Stimulated activated naive CD8-positive, alpha-beta T cell treated with anti-CD3 and anti-CD28 coated beads, Interleukin-15, amount 100 ng/mL, for 72 hours (primary cell): ENCODE data around the gene STX2.
"Not testable (repeated sequence)": the region's sequence is repeated elsewhere in the genome, so short reads cannot be mapped to it uniquely, and the experiment has no call there.

Source experiments
- ATAC-seq: fragments of 150-1000 bp; cut with Tn5 transposase; 2 replicates; pipeline ENCODE4 v1.10.0; 2021; ENCODE audit warnings: mild to moderate bottlenecking, moderate library complexity
- DNase-seq, 2 donors: peaks; one replicate each; pipeline ENCODE4 v3.0.0; 2021 to 2022
- H3K27ac Mint-ChIP-seq, 2 donors: one replicate each; pipeline ENCODE4 v1.8.0; 2022; ENCODE audit warnings: mild to moderate bottlenecking in 2 of 2, mixed read lengths in 2 of 2, moderate library complexity in 2 of 2
- H3K27me3 Mint-ChIP-seq: one replicate; pipeline ENCODE4 v1.8.0; 2022; ENCODE audit warnings: mixed read lengths
- H3K4me1 Mint-ChIP-seq: one replicate; pipeline ENCODE4 v1.8.0; 2022; ENCODE audit warnings: mild to moderate bottlenecking, mixed read lengths
- H3K4me3 Mint-ChIP-seq, 2 donors: one replicate each; pipeline ENCODE4 v1.8.0; 2022; ENCODE audit warnings: mild to moderate bottlenecking in 2 of 2, mixed read lengths in 2 of 2, moderate library complexity in 1 of 2
- H3K9me3 Mint-ChIP-seq, 2 donors: one replicate each; pipeline ENCODE4 v1.8.0; 2022; ENCODE audit warnings: mixed read lengths in 2 of 2

Gene STX2

DNA sequence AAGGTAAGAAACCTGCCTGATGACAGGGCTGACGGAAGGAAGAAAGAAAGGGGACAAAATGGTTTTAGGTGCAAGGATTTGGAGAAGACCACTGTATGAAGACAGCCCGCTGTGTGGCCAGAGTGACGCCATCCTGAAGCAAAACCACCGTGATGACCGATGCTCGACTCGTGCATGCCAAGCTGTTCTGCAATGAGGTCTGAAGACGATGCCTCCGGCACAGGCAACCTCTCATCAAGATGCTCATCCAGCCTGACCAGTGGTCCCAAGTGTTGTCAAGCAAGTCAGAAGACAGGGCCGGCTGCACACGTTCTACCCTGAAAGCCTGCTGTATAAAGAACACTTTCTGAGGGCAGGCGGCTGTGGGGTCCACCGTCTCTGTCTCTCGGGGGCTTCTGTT is 34.8 kb downstream of the STX2 start:
- Mint-ChIP-seq H3K27ac (no peak overlapping the region), H3K4me1 (no peaks in the 10 kb centered on the region), H3K27me3 (no peaks in the 10 kb centered on the region), H3K9me3 (no peaks in the 10 kb centered on the region), H3K4me3 (no peak overlapping the region)
- no peak for DNase-seq
- ATAC-seq: no peak

- no peaks in the 10 kb centered on the region for H3K9me3 Mint-ChIP-seq
- H3K4me1 Mint-ChIP-seq: no peaks in the 10 kb centered on the region
- H3K27ac Mint-ChIP-seq: no peak overlapping the region
- no peak overlapping the region for H3K4me3 Mint-ChIP-seq
- no peaks in the 10 kb centered on the region for H3K27me3 Mint-ChIP-seq
- no peak for ATAC-seq
- no peak for DNase-seq
Measured at GRCh38 chr12:130803702-130804101, 35.3 kb downstream of the STX2 start.

DNA sequence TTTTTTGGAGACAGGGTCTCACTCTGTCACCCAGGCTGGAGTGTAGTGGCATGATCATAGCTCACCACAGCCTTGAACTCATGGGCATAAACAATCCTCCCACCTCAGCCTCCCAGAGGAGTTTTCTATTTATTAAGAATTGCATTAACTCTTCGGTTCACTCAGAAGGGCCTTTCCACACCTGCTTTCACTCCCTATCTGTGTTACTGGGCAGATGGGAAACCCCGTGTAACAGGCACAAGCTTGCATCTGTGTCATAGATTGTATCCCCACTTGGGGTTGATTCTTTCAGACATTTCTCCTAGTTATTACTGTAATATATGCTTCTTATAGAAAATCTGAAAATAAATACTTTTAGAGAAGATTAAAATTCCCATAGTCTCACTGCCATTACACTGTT is 38.7 kb downstream of the STX2 start:
- no peak for ATAC-seq
- no peak overlapping the region for H3K27ac Mint-ChIP-seq

GRCh38 chr12:130799051-130799450 is 40.0 kb downstream of the STX2 start:
- Mint-ChIP-seq H3K9me3 (no peaks in the 10 kb centered on the region), H3K27ac (peak overlapping the region in 1 of 2 donors; percentile 24), H3K4me3 (no peak overlapping the region), H3K4me1 (peaks cover 16% of the 10 kb centered on the region), H3K27me3 (no peaks in the 10 kb centered on the region)
- ATAC-seq: no peak
- no peak for DNase-seq

More for the DNA sequence above, 38.7 kb downstream of the STX2 start:
- Mint-ChIP-seq H3K27me3 (no peaks in the 10 kb centered on the region), H3K4me3 (no peak overlapping the region), H3K4me1 (peaks cover 16% of the 10 kb centered on the region), H3K9me3 (no peaks in the 10 kb centered on the region)
- no peak for DNase-seq

- ATAC-seq (peak; percentile 99), DNase-seq (peak; percentile 26 to 57)
- H3K4me1 Mint-ChIP-seq: peaks cover 21% of the 10 kb centered on the region
- H3K27ac Mint-ChIP-seq: peak overlapping the region; percentile 76 to 79
- no peaks in the 10 kb centered on the region for H3K27me3 Mint-ChIP-seq
- no peaks in the 10 kb centered on the region for H3K9me3 Mint-ChIP-seq
- H3K4me3 Mint-ChIP-seq: peak overlapping the region; percentile 34 to 68
Measured at GRCh38 chr12:130796985-130797686, 41.9 kb downstream of the STX2 start.

GRCh38 chr12:130795906-130796305 is 43.1 kb downstream of the STX2 start:
- H3K4me3 Mint-ChIP-seq: no peak overlapping the region
- H3K9me3 Mint-ChIP-seq: no peaks in the 10 kb centered on the region
- DNase-seq: no peak
- peaks cover 21% of the 10 kb centered on the region for H3K4me1 Mint-ChIP-seq
- ATAC-seq: no peak
- H3K27ac Mint-ChIP-seq: no peak overlapping the region
- H3K27me3 Mint-ChIP-seq: no peaks in the 10 kb centered on the region

DNA sequence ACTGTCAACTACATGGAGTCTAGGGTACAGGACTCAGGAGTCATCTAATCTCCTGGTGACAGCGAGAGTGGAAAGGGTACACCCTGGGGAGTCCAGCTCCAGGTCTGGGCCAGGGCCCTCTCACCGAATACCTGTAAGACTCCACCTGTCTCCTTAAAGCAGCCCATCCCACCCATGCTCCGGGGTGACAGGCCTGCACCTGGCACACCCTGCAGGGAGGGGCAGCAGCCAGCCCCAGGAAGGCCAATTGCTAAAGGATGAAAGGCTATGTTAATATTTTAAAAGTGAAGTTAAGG is 45.5 kb downstream of the STX2 start:
- DNase-seq (no peak), ATAC-seq (no peak)
- Mint-ChIP-seq H3K4me1 (peaks cover 21% of the 10 kb centered on the region), H3K27ac (no peak overlapping the region), H3K9me3 (no peaks in the 10 kb centered on the region), H3K27me3 (no peaks in the 10 kb centered on the region), H3K4me3 (no peak overlapping the region)

DNA sequence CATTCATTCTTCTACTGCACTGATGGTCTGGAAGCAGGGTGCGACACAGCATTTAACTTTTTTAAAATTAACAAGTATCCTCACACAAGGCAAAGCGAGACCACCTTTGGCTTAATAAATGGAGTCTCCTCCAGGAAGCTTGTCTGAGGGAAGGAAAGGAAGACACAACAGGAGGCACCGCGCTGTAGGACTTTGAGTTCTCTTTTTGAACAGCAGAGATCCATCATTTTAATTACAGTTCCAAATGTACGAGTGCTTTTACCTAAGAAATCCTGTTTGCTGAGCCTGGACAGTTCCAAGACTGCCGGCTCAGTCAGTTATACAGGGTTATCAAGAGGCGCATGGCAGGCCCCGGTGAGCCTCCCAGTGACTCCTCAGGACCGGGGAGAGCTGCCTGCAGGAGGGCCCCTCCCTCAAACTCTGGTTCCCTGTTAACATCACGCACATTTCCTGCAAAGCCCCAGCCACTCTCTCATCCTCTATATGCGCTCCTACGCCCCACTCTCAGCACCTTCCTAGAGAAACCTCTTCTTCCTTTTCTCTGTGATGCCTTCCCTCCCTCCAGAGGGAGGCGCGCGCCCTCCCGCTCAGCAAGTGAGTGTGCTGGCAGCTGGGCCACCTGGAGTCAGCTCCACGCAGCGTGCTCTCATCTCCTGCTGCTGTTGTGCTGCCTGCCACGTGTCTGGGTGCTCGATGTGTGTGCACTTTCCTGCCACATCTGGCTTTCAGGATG is 46.1 kb downstream of the STX2 start:
- no peak overlapping the region for H3K27ac Mint-ChIP-seq
- no peak for DNase-seq
- H3K4me1 Mint-ChIP-seq: peaks cover 21% of the 10 kb centered on the region
- ATAC-seq: no peak
- peaks cover 0 to 1% of the 10 kb centered on the region in 2 donors for H3K9me3 Mint-ChIP-seq
- H3K27me3 Mint-ChIP-seq: no peaks in the 10 kb centered on the region
- H3K4me3 Mint-ChIP-seq: no peak overlapping the region

DNA sequence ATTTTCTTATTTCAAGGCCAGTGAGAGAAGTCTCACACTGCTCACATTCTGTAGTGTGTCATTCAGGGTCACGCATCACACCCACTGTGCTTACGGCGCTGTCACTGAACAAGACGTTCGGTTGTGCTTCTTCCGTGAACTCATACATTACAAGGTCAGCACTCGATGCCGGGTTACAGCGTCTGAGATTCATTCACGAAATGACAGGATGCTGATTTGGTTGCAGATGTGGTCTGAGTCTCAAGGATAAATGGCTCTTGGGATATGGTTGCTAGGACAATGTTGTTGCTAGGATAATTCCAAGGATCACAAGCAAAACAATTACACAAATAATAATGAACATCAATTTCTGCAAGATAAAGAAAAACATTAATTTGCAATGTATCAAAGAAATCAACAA is 47.4 kb downstream of the STX2 start:
- Mint-ChIP-seq H3K27ac (no peak overlapping the region), H3K27me3 (no peaks in the 10 kb centered on the region), H3K4me1 (peaks cover 7% of the 10 kb centered on the region), H3K9me3 (peaks cover 0 to 10% of the 10 kb centered on the region in 2 donors), H3K4me3 (no peak overlapping the region)
- DNase-seq (no peak), ATAC-seq (no peak)

DNA sequence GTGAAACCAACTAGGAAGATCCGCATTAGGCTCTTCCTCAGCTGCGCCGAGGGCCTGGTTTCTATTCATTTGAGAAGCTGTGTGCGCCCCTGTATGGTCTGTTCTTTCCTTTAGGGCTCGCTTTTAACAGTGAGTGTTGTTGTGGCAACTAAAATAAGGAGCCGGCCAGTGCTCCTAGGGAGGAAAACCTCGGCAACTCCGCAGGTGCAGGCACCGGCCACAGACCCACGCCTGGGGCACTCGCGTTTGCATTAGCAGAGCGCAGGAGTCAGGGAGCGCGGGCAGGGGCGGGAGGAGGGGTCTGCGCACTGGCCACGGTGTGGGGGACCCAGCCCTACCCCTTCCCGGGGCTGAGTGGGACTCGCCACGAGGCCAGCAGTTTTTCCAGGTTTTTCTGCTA is 50.5 kb downstream of the STX2 start:
- no peak overlapping the region for H3K4me3 Mint-ChIP-seq
- H3K9me3 Mint-ChIP-seq: peaks cover 7 to 24% of the 10 kb centered on the region in 2 donors
- ATAC-seq: no peak
- no peak for DNase-seq
- H3K4me1 Mint-ChIP-seq: peaks cover 5% of the 10 kb centered on the region
- no peak overlapping the region for H3K27ac Mint-ChIP-seq
- H3K27me3 Mint-ChIP-seq: no peaks in the 10 kb centered on the region

- Mint-ChIP-seq H3K27me3 (no peaks in the 10 kb centered on the region), H3K9me3 (peaks cover 7 to 24% of the 10 kb centered on the region in 2 donors), H3K4me3 (no peak overlapping the region), H3K27ac (no peak overlapping the region), H3K4me1 (no peaks in the 10 kb centered on the region)
- ATAC-seq (no peak), DNase-seq (no peak)
Measured at GRCh38 chr12:130787445-130788410, 51.3 kb downstream of the STX2 start.

- H3K9me3 Mint-ChIP-seq: peaks cover 7 to 24% of the 10 kb centered on the region in 2 donors
- H3K4me3 Mint-ChIP-seq: no peak overlapping the region
- H3K4me1 Mint-ChIP-seq: no peaks in the 10 kb centered on the region
- DNase-seq (no peak), ATAC-seq (no peak)
- no peak overlapping the region for H3K27ac Mint-ChIP-seq
- H3K27me3 Mint-ChIP-seq: no peaks in the 10 kb centered on the region
Measured at GRCh38 chr12:130787041-130787440, 52.0 kb downstream of the STX2 start.

- H3K27me3 Mint-ChIP-seq: peaks cover 6% of the 10 kb centered on the region
- H3K27ac Mint-ChIP-seq: no peak overlapping the region
- no peak for ATAC-seq
- peaks cover 7 to 24% of the 10 kb centered on the region in 2 donors for H3K9me3 Mint-ChIP-seq
- no peaks in the 10 kb centered on the region for H3K4me1 Mint-ChIP-seq
- no peak for DNase-seq
- H3K4me3 Mint-ChIP-seq: no peak overlapping the region
Measured at GRCh38 chr12:130783110-130783715, 55.8 kb downstream of the STX2 start.

DNA sequence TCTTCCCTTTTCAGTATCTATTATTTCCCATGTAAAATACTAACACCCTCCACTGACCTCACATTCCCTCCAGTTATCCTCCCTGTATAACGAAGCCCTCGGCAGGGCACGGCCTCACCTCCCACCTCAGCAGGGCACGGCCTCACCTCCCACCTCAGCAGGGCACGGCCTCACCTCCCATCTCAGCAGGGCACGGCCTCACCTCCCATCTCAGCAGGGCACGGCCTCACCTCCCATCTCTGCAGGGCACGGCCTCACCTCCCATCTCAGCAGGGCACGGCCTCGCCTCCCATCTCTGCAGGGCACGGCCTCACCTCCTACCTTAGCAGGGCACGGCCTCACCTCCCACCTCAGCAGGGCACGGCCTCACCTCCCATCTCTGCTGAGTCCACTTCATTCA is 56.8 kb downstream of the STX2 start:
- Mint-ChIP-seq H3K27ac (peak overlapping the region in 1 of 2 donors; percentile 43), H3K27me3 (peaks cover 15% of the 10 kb centered on the region), H3K9me3 (peaks cover 7 to 15% of the 10 kb centered on the region in 2 donors)
- not testable (repeated sequence) for DNase-seq, H3K4me1 Mint-ChIP-seq, ATAC-seq, H3K4me3 Mint-ChIP-seq

- Mint-ChIP-seq H3K27me3 (peaks cover 20% of the 10 kb centered on the region), H3K4me3 (no peak overlapping the region), H3K9me3 (peaks cover 7 to 14% of the 10 kb centered on the region in 2 donors), H3K4me1 (peaks cover 7% of the 10 kb centered on the region), H3K27ac (no peak overlapping the region)
- DNase-seq (no peak), ATAC-seq (no peak)
Measured at GRCh38 chr12:130780880-130781575, 58.0 kb downstream of the STX2 start.
